Coronary artery (tissue), 2 donors: ENCODE results near the gene RHOT1.

Source experiments
- DNase-seq: peaks from one replicate; pipeline ENCODE4 v3.0.0-alpha.2; 2017; ENCODE audit warnings: low spot score
- H3K27ac ChIP-seq, 2 donors: fragments of 200-600 bp; sonication (generic); one replicate each; pipeline ENCODE4 v1.5.1; 2016 to 2019
- H3K4me3 ChIP-seq: fragments of 200-600 bp; sonication (generic); 2 replicates; pipeline ENCODE4 v1.5.1; 2016; ENCODE audit warnings: mild to moderate bottlenecking, moderate library complexity
- TF ChIP-seq, protein P1 (sequence below): fragments of 200-600 bp; sonication (generic); IDR thresholded peaks from one replicate; pipeline ENCODE4 v1.5.1; 2019; ENCODE audit warnings: antibody characterized with exemption

RHOT1 gene

DNA sequence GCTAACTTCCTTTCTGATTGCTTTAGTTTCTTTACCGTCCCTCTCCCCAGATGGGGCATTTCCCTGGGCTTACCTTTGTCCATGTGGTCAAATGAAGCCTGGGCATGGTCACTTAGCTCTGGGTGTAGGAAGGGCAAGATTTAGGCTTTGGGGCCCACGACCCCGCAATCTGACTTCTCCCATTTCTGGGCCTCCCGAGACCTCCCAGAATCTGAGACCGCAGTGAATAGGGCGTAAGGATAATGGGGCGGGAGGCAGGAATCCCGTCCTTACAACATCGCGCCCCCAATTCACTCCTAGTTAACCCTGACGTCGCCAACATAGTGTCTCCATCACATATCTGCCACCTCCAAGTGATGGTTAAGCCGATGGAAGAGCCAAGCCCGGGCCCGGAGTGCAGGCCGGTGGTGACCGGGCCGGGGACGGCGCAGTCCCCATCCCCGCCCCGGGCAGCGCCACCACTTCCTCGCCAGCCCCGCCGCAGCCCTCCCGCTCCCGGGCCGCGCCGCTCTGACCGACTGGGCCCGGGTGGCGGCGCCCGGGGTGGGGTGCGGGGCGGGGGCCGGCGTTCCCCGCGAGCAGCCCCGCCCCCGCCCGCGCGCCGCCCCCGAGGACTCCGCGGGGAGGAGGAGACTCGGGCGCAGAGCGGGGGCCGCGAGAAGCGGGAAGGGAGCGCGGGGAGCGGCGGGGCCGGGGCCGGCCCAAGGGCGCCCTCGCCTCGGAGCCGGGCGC, 123.1 kb downstream of the RHOT1 start, which contains the start of gene RHBDL3:
Gene RHBDL3, plus strand, starts transcription at position 641 of the 732 bp plus-strand sequence. CDS start 358 bp downstream, outside the sequence.
- TF ChIP-seq, protein P1, sequence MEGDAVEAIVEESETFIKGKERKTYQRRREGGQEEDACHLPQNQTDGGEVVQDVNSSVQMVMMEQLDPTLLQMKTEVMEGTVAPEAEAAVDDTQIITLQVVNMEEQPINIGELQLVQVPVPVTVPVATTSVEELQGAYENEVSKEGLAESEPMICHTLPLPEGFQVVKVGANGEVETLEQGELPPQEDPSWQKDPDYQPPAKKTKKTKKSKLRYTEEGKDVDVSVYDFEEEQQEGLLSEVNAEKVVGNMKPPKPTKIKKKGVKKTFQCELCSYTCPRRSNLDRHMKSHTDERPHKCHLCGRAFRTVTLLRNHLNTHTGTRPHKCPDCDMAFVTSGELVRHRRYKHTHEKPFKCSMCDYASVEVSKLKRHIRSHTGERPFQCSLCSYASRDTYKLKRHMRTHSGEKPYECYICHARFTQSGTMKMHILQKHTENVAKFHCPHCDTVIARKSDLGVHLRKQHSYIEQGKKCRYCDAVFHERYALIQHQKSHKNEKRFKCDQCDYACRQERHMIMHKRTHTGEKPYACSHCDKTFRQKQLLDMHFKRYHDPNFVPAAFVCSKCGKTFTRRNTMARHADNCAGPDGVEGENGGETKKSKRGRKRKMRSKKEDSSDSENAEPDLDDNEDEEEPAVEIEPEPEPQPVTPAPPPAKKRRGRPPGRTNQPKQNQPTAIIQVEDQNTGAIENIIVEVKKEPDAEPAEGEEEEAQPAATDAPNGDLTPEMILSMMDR = no peak
- H3K4me3 ChIP-seq = peak within 1 kb of the TSS; percentile 93
- DNase-seq = no peak
- peak within 1 kb of the TSS in 1 of 2 donors; percentile 45 for H3K27ac ChIP-seq

DNA sequence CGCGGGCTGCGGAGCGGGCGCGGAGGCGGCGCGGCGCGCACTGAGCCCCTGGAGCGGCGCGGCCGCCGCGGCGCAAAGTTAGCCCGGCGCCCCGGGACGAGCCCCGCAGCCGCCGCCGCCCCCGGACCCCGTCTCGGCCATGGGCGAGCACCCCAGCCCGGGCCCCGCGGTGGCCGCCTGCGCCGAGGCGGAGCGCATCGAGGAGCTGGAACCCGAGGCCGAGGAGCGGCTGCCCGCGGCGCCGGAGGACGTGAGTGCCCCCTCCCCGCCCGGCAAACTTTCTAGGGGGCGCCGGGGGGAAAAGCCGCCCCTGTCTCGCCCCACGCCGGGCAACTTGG, 123.7 kb downstream of the RHOT1 start:
- TF ChIP-seq, protein P1 = no peak
- H3K4me3 ChIP-seq = peak overlapping the region; percentile 93
- no peak for DNase-seq
- no peak overlapping the region for H3K27ac ChIP-seq

DNA sequence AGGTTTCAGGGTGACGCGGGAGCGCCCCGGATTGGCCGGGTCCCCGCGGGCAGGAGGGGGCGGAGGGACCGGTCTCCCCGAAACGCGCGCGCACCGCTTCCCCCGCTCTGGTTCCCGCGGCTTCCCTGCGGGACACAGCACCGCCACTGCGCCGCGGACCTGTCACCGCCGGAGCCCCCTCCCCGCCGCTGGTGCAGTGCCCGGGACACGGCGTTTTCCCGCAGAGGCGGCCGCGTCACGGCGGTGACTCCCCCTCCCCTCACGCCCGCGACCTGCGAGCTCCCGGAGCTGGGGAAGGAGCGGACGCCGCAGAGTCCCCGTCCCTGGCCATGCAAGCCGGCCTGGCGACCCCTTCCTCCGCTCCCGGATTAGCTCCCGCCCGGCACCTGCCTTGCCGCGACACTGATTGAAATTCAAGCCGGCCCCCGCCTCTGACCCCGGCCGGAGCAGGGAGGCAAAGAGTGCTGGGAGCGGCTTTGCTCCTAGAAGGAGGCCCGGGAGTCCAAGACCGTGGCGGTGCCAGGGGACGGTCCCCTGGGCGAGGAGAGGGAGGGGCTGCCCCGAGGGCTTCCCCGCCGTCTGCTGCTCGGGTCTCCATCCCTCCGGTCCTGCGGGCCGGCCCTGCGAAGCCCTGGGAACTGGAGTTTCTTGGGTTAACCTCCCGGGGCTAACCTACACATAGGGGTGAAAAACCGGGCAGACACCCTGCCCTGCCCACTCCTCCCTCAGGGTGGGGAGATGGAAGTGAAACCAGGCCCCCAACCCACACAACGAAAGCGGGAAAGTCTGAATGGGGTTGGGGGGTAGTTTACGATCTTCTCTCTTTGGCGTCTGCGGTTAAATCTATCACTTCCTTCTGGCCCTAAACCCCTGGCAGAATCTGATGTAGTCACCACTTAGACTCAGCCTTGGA, 124.3 kb downstream of the RHOT1 start:
- Histone ChIP-seq H3K4me3 (peak overlapping the region; percentile 93), H3K27ac (no peak overlapping the region)
- DNase-seq = no peak
- TF ChIP-seq, protein P1 = no peak

DNA sequence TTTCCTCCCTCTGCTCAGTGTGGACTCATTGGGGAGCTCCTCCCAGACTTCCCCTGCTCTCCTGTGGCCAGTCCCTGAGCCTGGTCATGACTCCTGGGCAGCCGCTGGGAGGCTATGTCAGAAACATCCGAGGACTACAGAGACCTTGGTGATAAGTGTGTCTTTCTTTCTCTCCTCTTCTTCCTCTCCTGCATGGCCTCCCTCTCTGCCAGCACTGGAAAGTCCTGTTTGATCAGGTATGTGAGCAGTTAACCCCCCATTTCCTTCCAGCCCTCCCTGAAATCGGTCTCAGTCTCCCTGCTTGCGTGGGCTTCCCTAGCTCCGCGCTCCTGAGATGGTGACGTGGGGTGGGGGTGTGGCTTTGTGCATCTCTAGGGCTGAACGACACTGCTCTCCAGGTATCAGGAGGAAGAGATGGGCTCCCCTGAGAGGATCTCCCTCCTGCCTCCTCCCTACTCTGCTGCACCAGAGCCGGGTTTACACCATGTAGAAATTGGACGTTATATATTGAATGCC, 125.4 kb downstream of the RHOT1 start:
- H3K4me3 ChIP-seq = no peak overlapping the region
- no peak for DNase-seq
- H3K27ac ChIP-seq = no peak overlapping the region
- TF ChIP-seq, protein P1 = no peak

DNA sequence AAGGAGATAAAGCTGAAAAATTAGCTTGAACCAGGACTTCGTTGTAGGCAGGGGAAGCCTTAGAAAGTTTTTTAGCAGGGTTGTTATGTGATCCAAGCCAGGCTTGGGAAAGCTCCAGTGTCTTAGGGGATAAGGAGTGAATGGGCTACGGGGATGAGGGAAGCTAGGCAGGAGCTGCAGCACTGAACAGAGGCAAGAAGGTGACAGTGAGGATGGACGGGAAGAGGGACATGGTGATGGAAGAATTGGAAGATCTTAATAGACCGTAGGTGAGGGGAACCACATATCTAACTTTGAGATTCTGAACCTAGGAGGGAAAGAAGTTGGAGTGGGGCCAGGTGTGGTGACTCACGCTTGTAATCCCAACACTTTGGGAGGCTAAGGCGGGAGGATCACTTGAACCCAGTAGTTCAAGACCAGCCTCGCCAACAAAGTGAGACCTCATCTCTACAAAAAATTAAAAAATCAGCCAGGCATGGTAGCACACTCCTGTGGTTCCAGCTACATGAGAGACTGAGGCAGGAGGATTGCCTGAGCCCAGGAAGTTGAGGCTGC, 126.5 kb downstream of the RHOT1 start:
- no peak for DNase-seq
- Histone ChIP-seq H3K27ac (no peak overlapping the region), H3K4me3 (no peak overlapping the region)
- TF ChIP-seq, protein P1 = no peak

DNA sequence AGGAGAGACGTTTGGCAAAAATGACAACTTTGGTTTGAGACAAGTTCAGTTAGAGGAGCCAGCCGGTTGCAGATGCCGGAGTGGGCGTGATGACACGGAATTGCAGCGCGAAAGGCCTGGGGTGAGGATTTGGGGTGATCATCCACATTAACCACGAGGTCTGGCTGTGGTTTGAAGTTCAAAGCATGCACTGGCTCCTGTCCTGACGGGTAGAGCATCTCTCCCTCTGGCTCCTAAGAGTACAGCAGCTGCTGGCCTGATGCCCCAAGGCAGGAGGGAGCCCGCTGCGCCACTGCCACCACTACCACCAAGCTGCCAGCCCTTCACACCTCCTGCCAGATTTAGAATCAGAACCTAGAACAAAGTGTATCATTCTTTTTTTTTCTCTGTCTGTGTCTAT, 127.1 kb downstream of the RHOT1 start:
- TF ChIP-seq, protein P1 = no peak
- DNase-seq = no peak
- no peak overlapping the region for H3K4me3 ChIP-seq
- no peak overlapping the region for H3K27ac ChIP-seq
